ENCODE results near the gene CYB561.

CYB561 gene

DNA sequence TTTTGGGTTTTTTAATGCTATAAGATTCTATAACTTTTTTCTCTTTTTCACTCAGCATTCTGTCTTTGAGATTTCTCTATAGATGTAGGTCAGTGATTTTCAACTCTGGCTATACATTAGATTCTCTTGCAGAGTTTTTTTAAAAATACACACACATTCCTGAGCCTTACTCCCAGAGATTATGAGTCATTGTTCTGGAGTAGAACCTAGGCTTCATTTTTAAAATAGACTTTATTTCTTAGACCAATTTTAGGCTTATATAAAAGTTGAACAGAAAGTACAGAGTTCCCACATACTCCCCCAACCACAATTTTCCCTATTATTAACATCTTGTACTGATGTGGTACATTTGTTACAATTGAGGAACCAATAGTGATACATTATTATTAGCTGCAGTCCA lies 63.3 kb downstream of the CYB561 start:
- Histone ChIP-seq H3K36me3 (ENCODE audit: control insufficient read depth in 2 of 2, insufficient read depth in 2 of 2, low read length in 2 of 2) (no peaks in the 10 kb centered on the region), H3K27ac (ENCODE audit: low read length) (no peak overlapping the region), H3K4me1 (ENCODE audit: control insufficient read depth, insufficient read depth, low read length) (no peaks in the 10 kb centered on the region), H3K4me3 (ENCODE audit: low read length in 2 of 2) (no peak overlapping the region), H3K27me3 (ENCODE audit: control insufficient read depth in 1 of 2, insufficient read depth in 2 of 2, low read length in 2 of 2) (no peaks in the 10 kb centered on the region), H3K9ac (ENCODE audit: low read length in 2 of 2) (no peak overlapping the region), H3K9me3 (ENCODE audit: control insufficient read depth in 2 of 2, low read length in 2 of 2) (no peaks in the 10 kb centered on the region)

Data from stomach smooth muscle (tissue), 2 donors.